Hematopoietic multipotent progenitor cell (in vitro differentiated cells): ENCODE results near the gene GRIN2B. TPM values are rescaled to one million over a fixed set of nuclear protein-coding genes. Genes with fewer than 3 reads are reported as not detected.

Source experiments
- DNase-seq, 3 donors: peaks; one replicate each; pipeline ENCODE4 v3.0.0-alpha.2; 2011 to 2015; ENCODE audit warnings: low read depth in 2 of 3, low spot score in 2 of 3
- total RNA-seq: library from RNA; depleted of rRNA; stranded (reverse); fragments of >200 nt; gene quantifications from one replicate; pipeline ENCODE4 v1.2.3, GENCODE V29; 2012

Gene GRIN2B
- total RNA-seq, 1 donor, result under 0.01 TPM

DNA sequence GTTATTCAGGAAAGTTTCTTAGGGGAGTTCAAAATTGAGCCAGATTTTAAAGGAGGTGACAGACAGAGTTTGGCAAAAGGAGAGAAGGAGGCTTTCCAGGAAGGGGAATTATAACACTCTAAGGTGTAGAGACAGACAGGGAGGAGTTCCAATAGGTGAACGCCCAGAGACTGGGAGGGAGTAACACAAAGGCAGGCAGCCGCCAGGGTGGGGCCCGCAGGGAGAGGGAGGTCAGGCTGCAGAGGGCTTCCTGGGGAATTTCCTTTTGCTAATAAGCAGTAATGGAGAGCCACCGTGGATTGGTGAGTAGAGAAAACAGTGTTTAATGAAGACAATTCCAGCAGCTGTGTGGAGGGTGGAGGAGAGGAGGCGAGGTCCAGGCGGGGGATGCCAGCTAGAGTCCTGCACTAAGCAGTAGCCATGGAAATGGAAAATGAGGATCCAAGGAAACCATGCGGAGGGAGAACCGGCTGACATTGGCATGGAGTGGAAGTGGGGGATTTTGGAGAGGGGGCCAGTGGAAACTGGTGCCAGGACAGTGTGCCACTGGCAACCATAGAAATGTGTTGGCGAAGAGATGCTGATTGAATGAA is 22.2 kb downstream of the GRIN2B start:
- DNase-seq, result no peak

DNA sequence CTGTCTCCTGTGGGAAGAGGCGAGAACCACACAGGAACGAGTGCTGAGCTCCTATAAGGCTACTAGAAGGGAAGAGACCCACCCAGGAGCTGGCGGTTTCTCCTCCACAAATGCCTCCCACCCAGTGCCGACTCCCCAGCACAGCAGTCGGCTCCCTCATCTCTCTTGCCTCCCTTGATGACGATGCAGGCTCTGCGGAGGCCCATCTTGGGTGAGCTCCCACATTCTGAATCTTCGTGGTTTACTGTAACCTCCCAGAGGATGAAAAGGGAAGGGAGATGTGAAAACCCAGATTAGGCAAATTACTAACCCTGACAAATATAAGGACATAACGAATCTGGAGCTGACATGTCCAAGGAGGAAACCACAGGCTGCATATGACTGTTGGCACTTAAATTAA is 23.8 kb downstream of the GRIN2B start:
- no peak for DNase-seq

DNA sequence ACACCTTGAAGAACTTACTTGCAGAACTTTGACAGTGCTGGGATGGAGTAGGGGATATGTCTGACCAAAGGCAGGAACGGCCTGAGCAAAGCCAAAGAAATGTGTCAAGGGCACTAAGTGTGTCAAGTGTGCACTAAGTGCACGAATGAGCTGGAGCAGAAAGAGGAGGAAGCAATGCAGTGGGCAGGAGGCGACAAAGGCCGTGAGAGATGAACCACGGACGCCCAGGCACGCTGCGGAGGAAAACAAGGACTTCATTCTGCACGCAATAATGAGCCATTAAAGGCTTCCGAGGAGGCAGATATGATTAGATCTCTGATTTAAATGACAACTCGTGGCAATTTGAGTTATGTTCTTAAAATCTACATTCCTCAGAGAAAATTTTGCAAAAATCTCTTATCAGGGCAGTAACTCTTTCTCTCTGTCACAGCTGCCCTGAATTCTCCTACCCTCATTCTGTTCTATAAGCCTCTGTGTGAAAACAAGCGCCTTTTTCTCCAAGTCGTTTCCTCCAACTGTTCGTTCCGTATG is 25.3 kb downstream of the GRIN2B start:
- no peak for DNase-seq

DNA sequence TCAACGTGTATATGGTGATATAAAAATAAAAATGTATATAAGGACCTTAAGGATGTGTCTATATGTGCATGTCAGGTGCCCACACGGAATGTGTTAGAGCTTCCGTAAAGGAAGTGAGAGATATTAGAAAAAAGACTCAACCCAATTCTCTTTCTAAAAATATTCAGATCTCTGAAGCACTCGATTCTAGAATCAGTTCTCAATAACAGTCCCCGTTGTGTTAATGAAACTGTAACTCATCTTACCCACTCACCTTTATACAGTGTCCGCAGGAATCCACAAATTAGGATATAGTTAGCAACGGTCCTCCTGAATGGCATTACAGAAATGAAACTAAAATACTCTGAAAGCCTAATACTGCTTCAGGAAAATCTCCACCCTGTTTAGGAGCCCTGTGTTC is 29.3 kb downstream of the GRIN2B start:
- DNase-seq, result no peak

DNA sequence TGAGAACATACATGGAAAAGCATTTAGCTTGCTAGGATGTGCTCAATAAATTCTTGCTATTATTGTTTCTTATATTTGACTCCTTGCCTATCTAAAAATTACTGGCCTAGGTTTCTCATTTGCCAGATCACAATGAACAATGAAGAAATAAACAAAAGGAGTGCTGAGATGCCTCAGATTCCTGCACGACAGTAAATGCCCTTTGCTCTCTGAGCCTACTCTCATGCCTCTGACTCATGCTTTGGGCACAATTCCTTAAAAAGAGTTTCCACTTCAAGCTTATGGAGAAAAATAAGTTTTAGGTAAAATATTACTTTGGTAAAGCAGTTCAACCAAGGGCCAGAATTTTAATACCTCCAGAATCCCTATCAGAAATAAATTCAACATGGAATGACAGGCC is 30.9 kb downstream of the GRIN2B start:
- no peak for DNase-seq

DNA sequence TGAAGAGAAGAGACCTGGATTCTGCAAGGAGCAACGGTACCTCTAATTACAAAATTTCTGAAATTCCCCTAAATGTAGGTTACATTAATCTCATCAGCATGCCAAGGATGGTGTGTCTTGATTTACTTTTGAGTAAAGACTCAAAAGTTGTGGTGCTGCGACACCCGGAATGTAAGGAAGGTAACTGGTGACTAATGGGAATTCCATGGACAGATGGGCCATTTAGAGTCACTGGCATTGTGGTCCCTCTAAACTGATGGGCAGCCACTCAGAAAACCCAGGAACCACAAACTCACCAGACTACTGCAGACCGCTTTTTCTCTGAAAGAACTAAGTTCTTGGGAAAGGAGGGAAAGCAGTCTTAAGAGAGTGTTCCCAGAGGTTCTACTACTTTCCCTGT is 32.8 kb downstream of the GRIN2B start:
- no peak for DNase-seq

DNA sequence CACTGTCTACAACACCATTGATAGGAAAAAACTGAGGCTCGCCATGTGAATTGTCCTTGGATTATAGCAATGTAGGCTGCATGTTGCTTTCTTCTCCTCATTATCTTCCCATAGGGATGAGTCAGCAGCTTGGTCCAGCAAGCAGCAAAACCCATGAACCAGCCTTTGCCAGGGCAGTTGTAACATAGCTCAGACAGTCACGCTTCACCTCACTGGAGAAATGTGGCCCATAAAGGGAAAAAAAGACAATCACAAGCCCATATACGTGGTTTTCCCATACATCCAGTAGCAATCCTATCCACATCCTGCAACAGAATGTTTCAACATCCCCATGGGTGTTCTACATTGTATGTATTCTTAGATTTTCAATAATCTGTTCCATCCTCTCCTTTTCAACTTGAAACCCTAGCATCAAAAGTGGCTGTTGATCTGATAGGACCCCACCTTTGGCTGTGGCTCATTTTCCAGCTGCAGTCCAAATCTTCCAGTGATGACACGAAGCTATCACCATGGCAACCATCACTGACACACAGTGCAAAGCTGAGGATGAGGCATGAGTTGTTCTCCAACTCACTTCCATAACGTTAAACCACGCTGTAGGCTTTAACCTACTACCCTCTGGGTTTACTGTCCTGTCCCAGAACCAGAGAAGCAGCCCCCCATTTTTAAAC is 34.0 kb downstream of the GRIN2B start:
- DNase-seq, result no peak

DNA sequence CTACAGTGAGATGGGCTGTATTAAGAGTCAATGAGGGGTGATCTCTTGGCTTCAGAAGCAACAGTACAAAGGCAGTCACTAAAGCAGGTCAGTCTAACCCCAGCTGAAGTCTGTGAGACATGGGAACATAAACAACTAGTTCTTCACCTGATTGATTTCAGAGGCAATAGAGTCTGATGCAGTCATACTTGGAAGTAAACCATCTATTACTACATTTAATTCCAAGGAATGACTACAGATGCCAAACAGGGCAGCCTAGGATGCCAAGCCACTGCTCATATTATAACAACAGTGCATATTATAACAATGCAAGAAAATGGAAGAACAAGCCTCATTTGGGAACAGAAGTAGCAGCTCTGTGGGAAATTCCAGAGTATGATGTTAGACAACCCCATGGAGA is 35.8 kb downstream of the GRIN2B start:
- no peak for DNase-seq

DNA sequence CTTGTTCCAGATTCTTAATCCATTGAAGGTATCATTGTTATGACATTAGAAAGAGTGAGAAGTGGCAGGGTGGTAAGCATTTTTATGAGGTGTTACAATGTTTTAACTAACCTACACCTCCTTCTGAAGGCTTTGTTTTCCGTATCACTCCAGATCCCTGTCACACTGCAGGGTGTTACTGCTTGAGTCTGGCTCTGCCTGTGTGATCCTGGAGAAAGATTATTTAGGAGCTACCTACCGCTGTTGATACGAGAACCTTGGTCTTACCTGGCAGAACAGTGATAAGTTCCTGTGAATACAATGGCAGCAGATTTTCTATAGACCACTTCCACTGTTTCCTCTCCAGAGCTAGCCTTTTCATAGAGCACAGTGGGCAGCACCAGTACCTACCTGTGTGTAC is 36.2 kb downstream of the GRIN2B start:
- DNase-seq, result no peak

DNA sequence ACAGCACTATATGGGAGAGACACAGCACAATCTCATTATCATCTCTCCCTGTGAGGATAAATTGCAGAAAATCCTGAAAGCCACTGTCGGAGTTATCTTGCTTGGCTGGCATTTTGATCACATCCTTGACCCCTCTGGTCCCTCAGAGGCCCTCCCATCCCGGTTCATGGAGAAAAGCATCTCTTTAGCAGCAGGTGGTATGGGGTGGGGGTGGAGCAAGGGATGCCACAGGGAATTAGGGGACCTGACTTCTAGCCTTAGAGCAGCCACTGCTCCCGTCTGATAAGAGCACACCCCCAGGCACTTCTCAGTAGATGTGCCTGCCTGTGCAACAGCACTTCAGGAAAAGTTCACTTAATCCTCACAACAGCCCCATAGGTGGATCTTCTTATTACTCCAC is 38.6 kb downstream of the GRIN2B start:
- DNase-seq, result no peak

DNA sequence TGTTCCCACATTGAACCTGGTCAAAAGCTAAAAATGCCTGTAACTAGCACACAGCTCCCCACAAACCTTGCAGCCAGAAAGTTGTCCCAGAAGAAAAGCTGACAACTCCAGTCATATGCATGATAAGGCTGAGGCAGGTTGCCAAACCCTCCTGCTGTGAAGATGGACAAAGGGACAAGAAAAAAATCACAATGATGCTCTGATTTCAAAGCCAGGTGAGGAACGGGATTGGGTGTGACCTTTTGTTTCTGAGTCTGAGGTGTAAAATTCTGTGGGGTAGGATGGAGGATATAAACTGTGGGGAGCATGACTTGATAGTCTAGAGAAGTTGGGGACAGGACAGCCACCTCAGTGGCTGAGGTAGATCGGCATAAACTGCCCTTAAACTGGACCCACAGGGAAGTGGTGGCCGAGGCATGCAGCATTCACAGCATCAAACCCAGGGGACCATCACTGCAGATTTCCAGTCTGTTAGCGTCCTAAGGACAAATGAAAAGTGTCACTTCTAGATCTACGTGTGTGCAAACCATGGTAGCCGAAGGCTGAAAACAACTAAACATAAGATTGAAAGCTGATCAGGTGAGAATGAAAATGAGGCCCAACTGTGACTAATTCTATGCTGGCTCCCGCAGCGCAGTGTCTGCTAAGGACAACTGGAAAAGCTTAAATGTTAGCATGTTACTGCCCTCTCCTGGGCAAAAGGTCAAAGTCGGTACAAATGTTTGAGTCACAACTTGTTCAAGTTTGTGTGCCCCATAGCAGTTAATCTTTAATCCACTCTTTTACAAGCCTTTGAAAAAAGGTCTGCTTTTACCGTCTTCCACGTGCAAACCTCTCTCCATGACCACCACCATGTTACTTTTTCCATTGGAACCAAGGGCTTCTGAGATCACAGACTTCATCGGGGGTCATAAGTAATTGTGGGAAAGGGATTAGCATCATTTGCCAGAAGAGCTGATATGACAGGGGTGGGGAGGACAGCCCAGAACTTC is 39.8 kb downstream of the GRIN2B start:
- peak in 2 of 3 donors; percentile 38 to 59 for DNase-seq

DNA sequence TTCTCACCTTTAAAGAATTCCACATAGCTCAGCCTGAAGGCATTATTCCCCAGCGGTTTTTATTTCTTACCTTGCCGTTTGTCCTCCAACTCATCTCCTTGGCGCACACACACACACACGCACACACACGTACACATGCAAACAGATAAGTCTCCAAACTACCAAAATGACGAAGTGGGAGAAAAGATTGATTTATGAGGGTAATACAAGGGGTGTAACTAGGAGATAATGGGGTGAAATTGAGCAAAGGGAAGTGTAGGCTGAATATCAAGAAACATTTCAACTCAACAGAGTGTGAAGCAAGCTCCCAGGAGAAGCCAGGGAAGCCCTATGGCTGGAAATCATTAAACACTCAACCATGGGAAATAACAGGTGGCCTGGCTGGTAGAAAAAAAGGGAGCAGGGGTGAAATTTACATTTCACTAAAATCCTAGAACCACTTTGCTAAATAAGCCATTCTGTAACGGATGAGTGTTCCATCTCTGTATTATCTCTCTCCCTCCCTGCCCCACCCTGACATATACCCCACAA is 41.0 kb downstream of the GRIN2B start:
- no peak for DNase-seq

DNA sequence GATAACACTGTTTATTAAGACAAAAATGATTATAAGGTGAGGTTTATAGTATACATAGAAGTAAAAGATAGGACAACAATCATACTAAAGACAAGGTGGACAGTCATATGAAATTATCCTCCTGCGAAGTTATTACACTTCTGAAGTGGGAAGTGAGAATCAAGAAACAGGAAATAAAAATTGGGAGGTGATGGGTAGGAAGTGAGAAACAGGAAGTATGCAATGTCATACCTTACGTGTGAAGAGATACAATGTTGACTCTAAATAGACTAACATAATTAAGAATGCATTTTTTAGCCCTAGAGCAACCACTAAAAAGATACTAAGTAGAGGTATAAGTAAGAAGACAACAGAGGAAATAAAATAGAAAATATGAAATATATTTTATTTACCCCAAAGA is 43.7 kb downstream of the GRIN2B start:
- DNase-seq, result no peak

DNA sequence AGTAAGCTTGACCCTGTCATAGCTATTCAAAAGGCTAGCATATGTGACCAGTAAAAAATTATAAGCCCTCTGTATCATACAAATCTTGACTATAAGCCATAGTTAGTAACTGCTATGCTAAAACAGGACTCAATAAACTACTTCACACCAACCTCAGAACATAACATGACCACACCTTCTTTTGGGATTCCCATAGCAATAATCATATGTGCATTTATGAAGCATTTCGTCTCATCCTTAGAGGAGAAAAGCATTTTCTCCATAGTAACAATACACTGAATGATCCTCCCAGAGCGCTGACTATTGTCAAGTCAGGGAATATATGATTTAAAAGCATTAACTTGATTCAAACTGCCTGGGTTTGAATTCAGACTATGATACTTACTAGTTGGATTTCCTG is 46.2 kb downstream of the GRIN2B start:
- DNase-seq, result no peak
